Endothelial cell (in vitro differentiated cells): ENCODE results near the gene IGF2BP2. TPM values are rescaled to one million over a fixed set of nuclear protein-coding genes. Genes with fewer than 3 reads are reported as not detected.
A peak's percentile ranks its signal among the peaks of the same experiment; 100 is the strongest.

Experiments
- DNase-seq: peaks from one replicate; pipeline ENCODE4 v3.0.0; 2021; ENCODE audit warnings: low spot score
- H3K27ac Mint-ChIP-seq: one replicate; pipeline ENCODE4 v1.8.0; 2021; ENCODE audit warnings: mixed read lengths, inconsistent platforms; ENCODE audit not compliant: unreplicated experiment
- H3K27me3 Mint-ChIP-seq: one replicate; pipeline ENCODE4 v1.8.0; 2021; ENCODE audit warnings: mild to moderate bottlenecking, moderate library complexity, mixed read lengths, inconsistent platforms; ENCODE audit not compliant: unreplicated experiment
- H3K36me3 Mint-ChIP-seq: one replicate; pipeline ENCODE4 v1.8.0; 2021; ENCODE audit warnings: mild to moderate bottlenecking, low read depth, mixed read lengths, inconsistent platforms; ENCODE audit not compliant: unreplicated experiment
- H3K4me1 Mint-ChIP-seq: one replicate; pipeline ENCODE4 v1.8.0; 2021; ENCODE audit warnings: mild to moderate bottlenecking, mixed read lengths, inconsistent platforms; ENCODE audit not compliant: unreplicated experiment
- H3K4me3 Mint-ChIP-seq: one replicate; pipeline ENCODE4 v1.8.0; 2021; ENCODE audit warnings: mild to moderate bottlenecking, mixed read lengths, inconsistent platforms; ENCODE audit not compliant: unreplicated experiment
- H3K9me3 Mint-ChIP-seq: one replicate; pipeline ENCODE4 v1.8.0; 2021; ENCODE audit warnings: mixed read lengths, inconsistent platforms; ENCODE audit not compliant: unreplicated experiment
- CTCF ChIP-seq: fragments of 200-600 bp; sonication (generic); IDR thresholded peaks from one replicate; pipeline ENCODE4 v1.5.0; 2021; ENCODE audit warnings: antibody characterized with exemption; ENCODE audit not compliant: unreplicated experiment
- total RNA-seq: library from RNA; stranded (reverse); fragmentation: NEBNext Ultra II Directional; extraction: Animal tissue kit (Norgen Biotek cat#: 25700); gene quantifications from one replicate; pipeline ENCODE4 v1.2.1, GENCODE V29; 2021; ENCODE audit not compliant: unreplicated experiment

Gene IGF2BP2
- total RNA-seq, 1 donor from 2014 or later, result 165 TPM

- peaks cover 27% of the 10 kb centered on the region for H3K36me3 Mint-ChIP-seq
- peak; percentile 53 for DNase-seq
- H3K4me3 Mint-ChIP-seq, result peak overlapping the region; percentile 99
- peaks cover 17% of the 10 kb centered on the region for H3K27me3 Mint-ChIP-seq
- H3K4me1 Mint-ChIP-seq, result peaks cover 33% of the 10 kb centered on the region
- no peak for TF ChIP-seq CTCF
- H3K27ac Mint-ChIP-seq, result peak overlapping the region; percentile 97
- H3K9me3 Mint-ChIP-seq, result no peaks in the 10 kb centered on the region
Observed at GRCh38 chr3:185824051-185825005, 514 bp downstream of the IGF2BP2 start.

- DNase-seq, result peak; percentile 43
- Mint-ChIP-seq H3K27ac (peak overlapping the region; percentile 97), H3K36me3 (peaks cover 22% of the 10 kb centered on the region), H3K9me3 (no peaks in the 10 kb centered on the region), H3K4me3 (peak overlapping the region; percentile 99), H3K27me3 (peaks cover 17% of the 10 kb centered on the region), H3K4me1 (peaks cover 36% of the 10 kb centered on the region)
- TF ChIP-seq CTCF, result no peak
Observed at GRCh38 chr3:185823078-185824044, 1.5 kb downstream of the IGF2BP2 start.

GRCh38 chr3:185822221-185823000, 2.4 kb downstream of the IGF2BP2 start:
- Mint-ChIP-seq H3K36me3 (peaks cover 13% of the 10 kb centered on the region), H3K9me3 (no peaks in the 10 kb centered on the region), H3K27me3 (peaks cover 17% of the 10 kb centered on the region), H3K4me3 (peak overlapping the region; percentile 96), H3K4me1 (peaks cover 39% of the 10 kb centered on the region), H3K27ac (peak overlapping the region; percentile 83)
- DNase-seq, result no peak
- no peak for TF ChIP-seq CTCF

- H3K27ac Mint-ChIP-seq, result peak overlapping the region; percentile 24
- peaks cover under 1% of the 10 kb centered on the region for H3K36me3 Mint-ChIP-seq
- no peak for TF ChIP-seq CTCF
- no peak for DNase-seq
- H3K27me3 Mint-ChIP-seq, result peaks cover 8% of the 10 kb centered on the region
- H3K9me3 Mint-ChIP-seq, result no peaks in the 10 kb centered on the region
- H3K4me3 Mint-ChIP-seq, result peak overlapping the region; percentile 11
- peaks cover 41% of the 10 kb centered on the region for H3K4me1 Mint-ChIP-seq
Observed at GRCh38 chr3:185820973-185821758, 3.7 kb downstream of the IGF2BP2 start.
